HG02678 (cell line): Measurements from ENCODE around the gene THEMIS2.
A peak's percentile ranks its signal among the peaks of the same experiment; 100 is the strongest.
"Not testable (repeated sequence)": the region's sequence is repeated elsewhere in the genome, so short reads cannot be mapped to it uniquely, and the experiment has no call there.

ENCODE experiments used
- ATAC-seq: cut with Tn5 transposase; IDR thresholded peaks from one replicate; pipeline ENCODE4 v1.9.1; 2021; ENCODE audit warnings: mild to moderate bottlenecking, moderate library complexity; ENCODE audit not compliant: unreplicated experiment

The THEMIS2 gene

GRCh38 chr1:27862671-27863537 is 9.4 kb upstream of the THEMIS2 start:
- no peak for ATAC-seq

- ATAC-seq: no peak
Observed at GRCh38 chr1:27863538-27863915, 8.8 kb upstream of the THEMIS2 start.

GRCh38 chr1:27864264-27864895 is 8.0 kb upstream of the THEMIS2 start:
- ATAC-seq: no peak

GRCh38 chr1:27865821-27866220 is 6.5 kb upstream of the THEMIS2 start:
- no peak for ATAC-seq

- no peak for ATAC-seq
Observed at GRCh38 chr1:27868556-27868931, 3.8 kb upstream of the THEMIS2 start.

GRCh38 chr1:27868932-27869718 is 3.2 kb upstream of the THEMIS2 start:
- peak; percentile 49 for ATAC-seq

- ATAC-seq: no peak
Observed at GRCh38 chr1:27869719-27870085, 2.6 kb upstream of the THEMIS2 start.

GRCh38 chr1:27871076-27871475 is 1.3 kb upstream of the THEMIS2 start:
- not testable (repeated sequence) for ATAC-seq

GRCh38 chr1:27872802-27873551 is 633 bp downstream of the THEMIS2 start:
- no peak for ATAC-seq

- no peak for ATAC-seq
Observed at GRCh38 chr1:27873671-27874384, 1.5 kb downstream of the THEMIS2 start.

- ATAC-seq: no peak
Observed at GRCh38 chr1:27876341-27877114, 4.2 kb downstream of the THEMIS2 start.

- ATAC-seq: no peak
Observed at GRCh38 chr1:27877115-27877416, 4.7 kb downstream of the THEMIS2 start.

- ATAC-seq: no peak
Observed at GRCh38 chr1:27878039-27878438, 5.7 kb downstream of the THEMIS2 start.

GRCh38 chr1:27878787-27879335 is 6.5 kb downstream of the THEMIS2 start:
- no peak for ATAC-seq

GRCh38 chr1:27879374-27880082 is 7.2 kb downstream of the THEMIS2 start:
- ATAC-seq: no peak

GRCh38 chr1:27882543-27882903 is 10.2 kb downstream of the THEMIS2 start:
- no peak for ATAC-seq

GRCh38 chr1:27883536-27883935 is 11.2 kb downstream of the THEMIS2 start:
- ATAC-seq: no peak

- ATAC-seq: peak; percentile 54
Observed at GRCh38 chr1:27884006-27884954, 11.9 kb downstream of the THEMIS2 start.
